Psoas muscle (tissue), 8 donors: ENCODE measurements around the gene TMEM200C. TPM values are rescaled to one million over a fixed set of nuclear protein-coding genes. Genes with fewer than 3 reads are reported as not detected.

Experiments
- ATAC-seq, 4 donors: fragments of 200-7000 bp; cut with Tn5 transposase; one replicate each; pipeline ENCODE4 v1.9.1; 2020; ENCODE audit warnings: moderate library complexity in 3 of 4, mild to moderate bottlenecking in 2 of 4
- DNase-seq, 2 donors: peaks; one replicate each; pipeline ENCODE4 v3.0.0-alpha.2; 2020
- H3K27ac ChIP-seq: fragments of 200-600 bp; one replicate; pipeline ENCODE4 v1.8.0; 2022
- H3K27me3 ChIP-seq, 3 donors: fragments of 200-600 bp in 1 of 3; one replicate each; pipeline versions ENCODE4 v1.6.1 to v1.8.0; 2013 to 2022; ENCODE audit warnings: low read length in 2 of 3, mild to moderate bottlenecking in 2 of 3, moderate library complexity in 1 of 3; ENCODE audit not compliant: insufficient read depth in 3 of 3
- H3K36me3 ChIP-seq, 2 donors: fragments of 200-600 bp in 1 of 2; one replicate each; pipeline versions ENCODE4 v1.6.1 to v1.8.0; 2013 to 2022; ENCODE audit warnings: low read depth in 1 of 2, mild to moderate bottlenecking in 1 of 2, moderate library complexity in 1 of 2; ENCODE audit not compliant: insufficient read depth in 1 of 2
- H3K4me1 ChIP-seq: fragments of 200-600 bp; one replicate; pipeline ENCODE4 v1.8.0; 2022
- H3K4me3 ChIP-seq: fragments of 200-600 bp; one replicate; pipeline ENCODE4 v1.8.0; 2022; ENCODE audit warnings: mild to moderate bottlenecking
- H3K9me3 ChIP-seq: fragments of 200-600 bp; one replicate; pipeline ENCODE4 v1.8.0; 2022
- WGBS, 3 donors: extraction: QIAGEN DNeasy Blood & Tissue Kit; methylation state at CpG; one replicate each; pipeline versions ENCODE4 v1.1.6 to v1.1.7; 2013; 5-methylcytosine and 5-hydroxymethylcytosine counted together
- intact Hi-C, 2 donors: fragments of 100-400 bp; cut with DNase I; formaldehyde crosslinking; loops; one replicate each; pipeline versions ENCODE4 v1.11.0 to v1.14.2; 2022
- polyA plus RNA-seq, 3 donors: library from polyadenylated mRNA; stranded (reverse); fragments of 200-250 nt; gene quantifications; one replicate each; pipeline ENCODE4 v1.2.3, GENCODE V29; 2013
- total RNA-seq, 4 donors: library from RNA; stranded (reverse); fragmentation: NEBNext Ultra II Directional in 2 of 4; extraction: Animal tissue kit (Norgen Biotek cat#: 25700) in 2 of 4; gene quantifications; one replicate each; pipeline versions ENCODE4 v1.2.1 to v1.2.4, GENCODE V29; 2021 to 2023
- TF ChIP-seq, protein P1 (sequence below): fragments of 200-600 bp; IDR thresholded peaks from one replicate; pipeline ENCODE4 v1.8.0; 2022; ENCODE audit warnings: antibody characterized with exemption
- donor health status: healthy with polysubstance abuse.
- donor health status: DM: no; HTN: no; CAD: no; lungs with moderate emphysema.
- donor health status: Bipolar disorder and iron deficiency.
- donor health status: healthy.
- donor health status: DM: yes; HTN: yes; CAD: no.
- donor health status: DM: no; HTN: no; CAD: no.
- donor health status: DM: no; HTN: no; CAD: no.
- donor health status: DM: yes; HTN: yes; CAD: no.

Gene TMEM200C
- total and polyA plus RNA-seq, 7 donors: under 0.01 to 0.15 (median 0.04) TPM; not detected in 2

DNA sequence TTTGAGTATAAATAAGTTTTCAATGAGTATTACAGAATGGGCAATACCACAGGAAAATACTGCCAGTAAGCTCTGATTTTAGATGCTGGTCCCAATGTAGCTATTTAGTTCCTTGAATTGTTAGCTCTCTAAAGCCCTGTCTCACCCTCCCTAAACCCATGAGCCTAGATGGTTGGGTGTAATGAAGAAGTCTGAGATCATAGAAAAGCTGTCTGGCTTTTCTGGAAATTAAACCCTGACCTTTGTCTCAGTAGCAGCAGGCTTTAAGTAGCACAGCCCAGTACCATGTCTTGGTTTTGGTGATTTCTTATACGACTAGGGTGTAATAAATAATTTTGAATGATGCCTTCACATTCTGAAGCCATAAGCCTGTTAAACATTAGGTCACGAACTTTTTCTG lies 55.3 kb downstream of the TMEM200C start:
- WGBS, 3 donors: 22 to 32% (median 24%) methylated on average over 2 of the region's 2 CpGs
- intact Hi-C loops: loop anchor here in 1 of 2 donors (10.0 kb wide), 1 partner anchor 235 kb away; no protein-coding TSS in a partner anchor
- no peaks in the 10 kb centered on the region for H3K36me3 ChIP-seq
- no peaks in the 10 kb centered on the region for H3K27me3 ChIP-seq
- no peaks in the 10 kb centered on the region for H3K4me1 ChIP-seq
- H3K9me3 ChIP-seq: no peaks in the 10 kb centered on the region
- DNase-seq: no peak
- no peak for ATAC-seq
- no peak overlapping the region for H3K4me3 ChIP-seq
- H3K27ac ChIP-seq: no peak overlapping the region
- TF ChIP-seq, protein P1, sequence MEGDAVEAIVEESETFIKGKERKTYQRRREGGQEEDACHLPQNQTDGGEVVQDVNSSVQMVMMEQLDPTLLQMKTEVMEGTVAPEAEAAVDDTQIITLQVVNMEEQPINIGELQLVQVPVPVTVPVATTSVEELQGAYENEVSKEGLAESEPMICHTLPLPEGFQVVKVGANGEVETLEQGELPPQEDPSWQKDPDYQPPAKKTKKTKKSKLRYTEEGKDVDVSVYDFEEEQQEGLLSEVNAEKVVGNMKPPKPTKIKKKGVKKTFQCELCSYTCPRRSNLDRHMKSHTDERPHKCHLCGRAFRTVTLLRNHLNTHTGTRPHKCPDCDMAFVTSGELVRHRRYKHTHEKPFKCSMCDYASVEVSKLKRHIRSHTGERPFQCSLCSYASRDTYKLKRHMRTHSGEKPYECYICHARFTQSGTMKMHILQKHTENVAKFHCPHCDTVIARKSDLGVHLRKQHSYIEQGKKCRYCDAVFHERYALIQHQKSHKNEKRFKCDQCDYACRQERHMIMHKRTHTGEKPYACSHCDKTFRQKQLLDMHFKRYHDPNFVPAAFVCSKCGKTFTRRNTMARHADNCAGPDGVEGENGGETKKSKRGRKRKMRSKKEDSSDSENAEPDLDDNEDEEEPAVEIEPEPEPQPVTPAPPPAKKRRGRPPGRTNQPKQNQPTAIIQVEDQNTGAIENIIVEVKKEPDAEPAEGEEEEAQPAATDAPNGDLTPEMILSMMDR: no peak

DNA sequence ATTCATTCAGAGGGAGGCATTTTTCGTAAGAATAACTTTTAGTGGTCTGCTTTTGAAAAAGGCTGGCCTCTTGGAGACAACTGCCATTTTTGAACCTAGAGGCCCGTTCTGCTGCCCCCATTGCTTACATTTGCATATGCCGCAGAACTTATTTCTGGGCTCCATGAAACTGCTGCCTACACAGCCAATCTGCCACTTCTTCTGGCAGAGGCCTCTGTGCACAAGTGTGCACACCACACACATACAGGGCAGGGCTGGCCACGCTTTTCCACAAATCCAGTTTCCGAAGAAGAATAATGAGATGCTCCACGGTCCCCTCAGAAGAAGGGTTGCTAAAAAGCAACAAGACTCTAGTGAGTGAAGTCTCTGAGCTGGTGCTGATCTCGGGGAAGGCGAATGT lies 56.2 kb downstream of the TMEM200C start:
- Histone ChIP-seq H3K27me3 (no peaks in the 10 kb centered on the region), H3K4me1 (no peaks in the 10 kb centered on the region), H3K27ac (no peak overlapping the region), H3K4me3 (no peak overlapping the region), H3K36me3 (no peaks in the 10 kb centered on the region), H3K9me3 (no peaks in the 10 kb centered on the region)
- DNase-seq (no peak), ATAC-seq (no peak)
- intact Hi-C loops: no loop called here
- TF ChIP-seq, protein P1: no peak
- 75 to 83% (median 81%) methylated on average over 8 of the region's 8 CpGs for WGBS, 3 donors
